GM12878 (cell line): ENCODE results near the gene HS3ST3A1. TPM values are rescaled to one million over a fixed set of nuclear protein-coding genes. Genes with fewer than 3 reads are reported as not detected.

ENCODE experiments used
- ATAC-seq: fragments of 200-7000 bp; cut with Tn5 transposase; 3 replicates; pipeline ENCODE4 v1.9.1; 2020; ENCODE audit warnings: mild to moderate bottlenecking, moderate library complexity
- BruUV-seq: library from RNA; stranded (reverse); fragments of 400-500 nt; replicated peaks from 2 replicates; lab custom pipeline; 2021; lab: Mats Ljungman, UMichigan
- CTCF ChIA-PET: fragments of 300-600 bp; sonication (Branson Sonifier 250); formaldehyde crosslinking; extraction: SDS; loops from one replicate; lab custom pipeline; 2021; ENCODE audit warnings: inconsistent platforms; lab: Yijun Ruan, JAX
- POLR2A ChIA-PET: fragments of 350-600 bp; formaldehyde crosslinking; extraction: SDS; loops from one replicate; lab custom pipeline; 2021; ENCODE audit warnings: inconsistent platforms; lab: Charles Lee
- RAD21 ChIA-PET: fragments of 300-600 bp; sonication (Branson Sonifier 250); formaldehyde crosslinking; loops from one replicate; lab custom pipeline; 2023; ENCODE audit warnings: antibody characterized with exemption; ENCODE audit not compliant: unreplicated experiment; lab: Charles Lee
- SMC1A ChIA-PET: fragments of 300-600 bp; sonication (Branson Sonifier 250); formaldehyde crosslinking; loops from one replicate; lab custom pipeline; 2023; ENCODE audit not compliant: unreplicated experiment, uncharacterized antibody; lab: Charles Lee
- DNase-seq: peaks from one replicate; pipeline ENCODE4 v3.0.0-alpha.2; 2011; ENCODE audit warnings: low read depth, low spot score
- FAIRE-seq: peaks from 3 replicates; lab custom pipeline; 2011; peaks lifted over from hg19 to GRCh38; lab: Jason Lieb, UNC
- H2AFZ ChIP-seq: 2 replicates; pipeline ENCODE4 v1.6.0; 2011; ENCODE audit warnings: low read depth, low read length, control low read depth; ENCODE audit not compliant: control insufficient read depth
- H3K27ac ChIP-seq: 2 replicates; pipeline ENCODE4 v1.5.1; 2011; ENCODE audit warnings: control low read depth; ENCODE audit not compliant: control insufficient read depth, insufficient read depth
- H3K27me3 ChIP-seq, 2 experiments: replicated peaks in 1 of 2; 2 replicates each; pipeline versions ENCODE4 v1.6.0 to v1.6.1; 2011; ENCODE audit warnings: low read length in 1 of 2; ENCODE audit not compliant: control insufficient read depth in 2 of 2, insufficient read depth in 2 of 2
- H3K36me3 ChIP-seq, 2 experiments: 2 replicates each; pipeline ENCODE4 v1.5.1; 2011; ENCODE audit warnings: low read length in 1 of 2; ENCODE audit not compliant: control insufficient read depth in 2 of 2, insufficient read depth in 2 of 2
- H3K4me1 ChIP-seq: 2 replicates; pipeline ENCODE4 v1.6.1; 2011; ENCODE audit warnings: mild to moderate bottlenecking, low read length, moderate library complexity, mixed read lengths; ENCODE audit not compliant: control insufficient read depth, insufficient read depth
- H3K4me2 ChIP-seq: 2 replicates; pipeline ENCODE4 v1.6.0; 2011; ENCODE audit warnings: control low read depth; ENCODE audit not compliant: control insufficient read depth, insufficient read depth
- H3K4me3 ChIP-seq: fragments of 200-600 bp; sonication (generic); 2 replicates; pipeline ENCODE4 v1.5.1; 2016
- H3K79me2 ChIP-seq: 2 replicates; pipeline ENCODE4 v1.6.0; 2011; ENCODE audit warnings: low read length; ENCODE audit not compliant: control insufficient read depth, insufficient read depth
- H3K9ac ChIP-seq: 2 replicates; pipeline ENCODE4 v1.8.0; 2011; ENCODE audit warnings: low read length, control low read depth, mixed read lengths; ENCODE audit not compliant: control insufficient read depth, insufficient read depth
- H3K9me3 ChIP-seq: replicated peaks from 3 replicates; pipeline ENCODE4 v1.5.1; 2011; ENCODE audit warnings: mild to moderate bottlenecking, low read length; ENCODE audit not compliant: control insufficient read depth, insufficient read depth
- H4K20me1 ChIP-seq: 2 replicates; pipeline ENCODE4 v1.6.0; 2011; ENCODE audit not compliant: control insufficient read depth, insufficient read depth
- ATF2 ChIP-seq: IDR thresholded peaks from 2 replicates; pipeline ENCODE4 v1.6.1; 2012; ENCODE audit warnings: low read length, inconsistent platforms
- CUX1 ChIP-seq: IDR thresholded peaks from 2 replicates; pipeline ENCODE4 v1.6.1; 2012; ENCODE audit warnings: improper control_type of control experiment, low read depth, low read length; ENCODE audit not compliant: insufficient replicate concordance
- MEF2B ChIP-seq: fragments of 450-650 bp; IDR thresholded peaks from 2 replicates; pipeline ENCODE4 v1.6.1; 2018; ENCODE audit warnings: mild to moderate bottlenecking, moderate library complexity; ENCODE audit not compliant: partially characterized antibody, poor library complexity, severe bottlenecking
- TCF3 ChIP-seq: IDR thresholded peaks from 2 replicates; pipeline ENCODE4 v1.6.1; 2012; ENCODE audit warnings: low read depth, mild to moderate bottlenecking, low read length, borderline replicate concordance; ENCODE audit not compliant: insufficient read depth
- YY1 ChIP-seq: IDR thresholded peaks from 2 replicates; pipeline ENCODE4 v1.6.1; 2011; ENCODE audit warnings: low read depth, mild to moderate bottlenecking, low read length
- ZBTB33 ChIP-seq: fragments of 450-650 bp; IDR thresholded peaks from 2 replicates; pipeline ENCODE4 v1.6.1; 2017; ENCODE audit warnings: mild to moderate bottlenecking
- ZNF592 ChIP-seq: fragments of 450-650 bp; IDR thresholded peaks from 2 replicates; pipeline ENCODE4 v1.6.1; 2017; ENCODE audit warnings: mild to moderate bottlenecking, moderate library complexity
- WGBS: methylation state at CpG from one replicate; pipeline ENCODE4 v1.1.6; 2016; ENCODE audit warnings: low lambda C conversion rate; ENCODE audit not compliant: insufficient replicate concordance, insufficient coverage; ENCODE audit errors: missing lambda C conversion rate; 5-methylcytosine and 5-hydroxymethylcytosine counted together
- in situ Hi-C: fragments of 300-500 bp; cut with MboI; formaldehyde crosslinking; loops from 9 replicates; pipeline ENCODE4 v1.14.3; 2018; ENCODE audit warnings: mixed read lengths
- intact Hi-C: fragments of 100-400 bp; cut with micrococcal nuclease; formaldehyde crosslinking; loops from one replicate; pipeline ENCODE4 v1.14.2; 2022; ENCODE audit not compliant: unreplicated experiment
- polyA plus RNA-seq, 11 experiments: library from polyadenylated mRNA; depleted of rRNA in 4 of 11; unstranded in 6 of 11; stranded (reverse) in 5 of 11; fragments of >200 nt; fragmentation: Nextera tagmentation in 4 of 11; fragmentation: Illumina TruSeq in 1 of 11; extraction: Ambion mirVana in 4 of 11; extraction: Trizol in 1 of 11; gene quantifications; 1 replicate in 1 of 11; 2 replicates in 10 of 11; pipeline versions ENCODE4 v1.2.1 to v1.2.3, GENCODE V29; 2011 to 2016; ENCODE audit warnings: inconsistent platforms in 2 of 11, missing spikeins in 2 of 11, low read depth in 1 of 11
- total RNA-seq, 4 experiments: library from RNA; depleted of rRNA in 3 of 4; stranded (reverse); fragments of >200 nt in 3 of 4; fragmentation: Illumina TruSeq in 1 of 4; extraction: Trizol in 1 of 4; gene quantifications; 2 replicates each; pipeline versions ENCODE4 v1.2.1 to v1.2.3, GENCODE V29; 2013 to 2021
- TF ChIP-seq, protein P1 (sequence below): IDR thresholded peaks from 2 replicates; pipeline ENCODE4 v1.6.1; 2011; ENCODE audit warnings: mild to moderate bottlenecking, low read depth, low read length, moderate library complexity; ENCODE audit not compliant: insufficient replicate concordance

The HS3ST3A1 gene
- total and polyA plus RNA-seq, 10 of the 15 experiments (the other 5 are each of a cell fraction or from before 2014, with no cell fraction given): 0.24 to 0.26 TPM; not detected in 8

GRCh38 chr17:13502263-13502662 lies 99.5 kb downstream of the HS3ST3A1 start:
- Histone ChIP-seq H3K9ac (no peak overlapping the region), H3K9me3 (no peaks in the 10 kb centered on the region; the same call in 2 of the 3 replicates), H3K79me2 (no peaks in the 10 kb centered on the region), H3K4me2 (no peak overlapping the region), H3K27me3 (no peaks in the 10 kb centered on the region), H3K27ac (no peak overlapping the region), H3K4me1 (no peaks in the 10 kb centered on the region), H2AFZ (no peak overlapping the region), H3K4me3 (no peak overlapping the region), H3K36me3 (no peaks in the 10 kb centered on the region), H4K20me1 (no peaks in the 10 kb centered on the region)
- in situ Hi-C loops (no loop called here), intact Hi-C loops (loop anchor here (10.0 kb wide), 1 partner anchor 107 kb away; no protein-coding TSS in a partner anchor)
- DNase-seq (no peak), FAIRE-seq (no peak), ATAC-seq (no peak)
- no TSS peak for BruUV-seq
- ChIA-PET RAD21 (interaction anchor here (1.4 kb wide), 2 partner anchors 8 to 9 kb away, joined by 3 to 5 read pairs; no protein-coding TSS in a partner anchor), SMC1A (interaction anchor here (1.1 to 4.1 kb wide), 2 partner anchors 9 to 19 kb away, joined by 4 to 30 read pairs; no protein-coding TSS in a partner anchor), POLR2A (interaction anchor here (0.6 kb wide), 1 partner anchor 72 kb away, joined by 3 read pairs; no protein-coding TSS in a partner anchor), CTCF (interaction anchor here (1.1 kb wide), 1 partner anchor 9 kb away, joined by 3 read pairs; no protein-coding TSS in a partner anchor)
- WGBS: 39% methylated on average over 2 of the region's 2 CpGs
- TF ChIP-seq ZBTB33: no peak
- TF ChIP-seq CUX1: no peak
- no peak for TF ChIP-seq TCF3
- TF ChIP-seq YY1: no peak
- TF ChIP-seq MEF2B: no peak
- no peak for TF ChIP-seq ZNF592
- no peak for TF ChIP-seq ATF2
- TF ChIP-seq, protein P1, sequence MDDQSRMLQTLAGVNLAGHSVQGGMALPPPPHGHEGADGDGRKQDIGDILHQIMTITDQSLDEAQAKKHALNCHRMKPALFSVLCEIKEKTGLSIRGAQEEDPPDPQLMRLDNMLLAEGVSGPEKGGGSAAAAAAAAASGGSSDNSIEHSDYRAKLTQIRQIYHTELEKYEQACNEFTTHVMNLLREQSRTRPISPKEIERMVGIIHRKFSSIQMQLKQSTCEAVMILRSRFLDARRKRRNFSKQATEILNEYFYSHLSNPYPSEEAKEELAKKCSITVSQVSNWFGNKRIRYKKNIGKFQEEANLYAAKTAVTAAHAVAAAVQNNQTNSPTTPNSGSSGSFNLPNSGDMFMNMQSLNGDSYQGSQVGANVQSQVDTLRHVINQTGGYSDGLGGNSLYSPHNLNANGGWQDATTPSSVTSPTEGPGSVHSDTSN: no peak
